ENCODE data around the gene IFIT1.

Gene IFIT1

DNA sequence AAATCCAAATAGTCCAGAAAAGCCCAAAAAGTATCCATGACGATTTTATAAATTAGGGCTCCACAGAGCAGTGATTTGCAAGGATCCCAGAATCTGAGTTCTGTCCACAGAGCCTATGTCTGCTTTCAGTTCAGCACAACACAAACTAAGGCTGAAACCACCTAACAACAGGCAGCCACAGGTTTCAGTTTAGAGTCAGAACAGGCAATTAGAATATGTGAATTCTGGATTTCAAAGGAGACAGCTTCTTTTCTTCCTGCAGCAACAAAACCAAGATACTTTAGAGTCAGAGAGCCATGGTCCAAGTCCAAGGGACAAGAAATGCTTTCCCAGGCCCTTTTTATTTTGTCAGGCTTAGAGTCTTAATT is 41.0 kb upstream of the IFIT1 start:
- no peaks in the 10 kb centered on the region for H3K36me3 ChIP-seq (ENCODE audit: control insufficient read depth, insufficient read depth, low read length)
- H3K9me3 ChIP-seq (ENCODE audit: control insufficient read depth, low read length) = no peaks in the 10 kb centered on the region
- peaks cover 20% of the 10 kb centered on the region for H3K4me1 ChIP-seq (ENCODE audit: control insufficient read depth, insufficient read depth, low read length)
- H3K27ac ChIP-seq (ENCODE audit: insufficient read depth, low read depth, low read length, poor library complexity, severe bottlenecking) = no peak overlapping the region
- 82 to 89% methylated on average over 1 of the region's 1 CpG for WGBS, 2 experiments
- no peak overlapping the region for H3K4me3 ChIP-seq (ENCODE audit: insufficient read depth, low read depth, low read length)
- no peaks in the 10 kb centered on the region for H3K27me3 ChIP-seq (ENCODE audit: control insufficient read depth, insufficient read depth, low read length, poor library complexity, severe bottlenecking)

DNA sequence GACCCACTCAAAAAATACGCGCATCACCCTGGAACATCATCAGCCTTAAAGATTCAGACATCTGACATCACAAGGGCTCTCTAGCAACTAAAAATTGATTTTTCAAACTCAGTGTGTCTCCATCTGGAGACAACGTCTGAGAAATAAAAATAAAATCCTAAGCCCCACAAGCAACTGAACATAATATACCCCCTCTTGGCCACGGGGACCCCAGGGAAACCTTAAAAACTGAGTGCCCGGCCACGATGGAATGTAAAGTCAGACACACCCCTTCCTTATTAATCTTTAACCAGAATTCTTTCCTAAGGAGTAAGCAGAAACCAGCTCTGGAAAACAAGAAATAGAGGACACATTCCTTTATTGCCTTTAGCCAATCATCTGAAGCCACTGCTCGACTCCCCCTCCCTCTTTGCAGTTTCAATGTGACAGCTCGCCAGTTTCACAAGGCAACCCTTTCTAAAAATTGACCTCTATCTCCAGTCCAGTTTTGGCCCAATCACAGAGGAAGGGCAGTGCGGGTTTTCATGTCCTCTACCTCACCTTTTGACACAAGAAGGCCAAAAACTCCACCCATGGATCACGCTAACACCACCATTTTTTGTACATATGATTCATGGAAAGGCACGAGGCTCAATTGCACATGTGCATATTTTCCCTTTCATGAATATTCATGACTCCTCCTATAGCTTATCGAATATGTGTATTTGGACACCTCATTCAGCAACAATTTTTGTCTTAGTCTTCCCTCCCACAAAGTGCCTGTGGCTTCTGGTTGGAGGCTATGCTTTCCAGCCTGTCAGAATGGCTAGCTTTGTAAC is 40.4 kb upstream of the IFIT1 start:
- H3K4me3 ChIP-seq (ENCODE audit: insufficient read depth, low read depth, low read length) = no peak overlapping the region
- H3K36me3 ChIP-seq (ENCODE audit: control insufficient read depth, insufficient read depth, low read length) = no peaks in the 10 kb centered on the region

DNA sequence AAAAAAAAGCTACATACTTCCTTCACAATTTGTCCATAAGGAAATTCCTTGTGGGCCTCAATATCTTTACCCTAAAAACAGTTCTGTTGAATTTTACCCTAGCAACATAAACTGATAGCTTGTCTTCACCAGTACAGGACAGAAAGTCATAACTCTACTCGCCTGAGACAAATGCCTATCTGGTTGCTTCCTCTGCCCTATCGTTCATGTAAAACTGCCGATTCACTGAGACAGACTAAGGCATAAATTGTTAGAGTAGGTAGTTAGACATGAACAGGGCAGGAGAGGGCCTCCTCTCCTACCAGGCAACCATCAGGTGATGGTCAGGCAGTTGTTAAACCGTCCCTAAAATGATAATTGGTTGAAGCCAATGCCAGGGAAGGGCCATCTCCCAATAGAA is 39.6 kb upstream of the IFIT1 start:
- Histone ChIP-seq H3K27ac (ENCODE audit: insufficient read depth, low read depth, low read length, poor library complexity, severe bottlenecking) (no peak overlapping the region), H3K4me3 (ENCODE audit: insufficient read depth, low read depth, low read length) (no peak overlapping the region), H3K27me3 (ENCODE audit: control insufficient read depth, insufficient read depth, low read length, poor library complexity, severe bottlenecking) (no peaks in the 10 kb centered on the region), H3K9me3 (ENCODE audit: control insufficient read depth, low read length) (no peaks in the 10 kb centered on the region), H3K36me3 (ENCODE audit: control insufficient read depth, insufficient read depth, low read length) (no peaks in the 10 kb centered on the region), H3K4me1 (ENCODE audit: control insufficient read depth, insufficient read depth, low read length) (peaks cover 10% of the 10 kb centered on the region)
- 94 to 96% methylated on average over 4 of the region's 4 CpGs for WGBS, 2 experiments

More for the DNA sequence above, 40.4 kb upstream of the IFIT1 start:
- peaks cover 14% of the 10 kb centered on the region for H3K4me1 ChIP-seq (ENCODE audit: control insufficient read depth, insufficient read depth, low read length)
- H3K27ac ChIP-seq (ENCODE audit: insufficient read depth, low read depth, low read length, poor library complexity, severe bottlenecking) = no peak overlapping the region
- no peaks in the 10 kb centered on the region for H3K9me3 ChIP-seq (ENCODE audit: control insufficient read depth, low read length)
- 84 to 85% methylated on average over 12 of the region's 12 CpGs for WGBS, 2 experiments
- no peaks in the 10 kb centered on the region for H3K27me3 ChIP-seq (ENCODE audit: control insufficient read depth, insufficient read depth, low read length, poor library complexity, severe bottlenecking)

DNA sequence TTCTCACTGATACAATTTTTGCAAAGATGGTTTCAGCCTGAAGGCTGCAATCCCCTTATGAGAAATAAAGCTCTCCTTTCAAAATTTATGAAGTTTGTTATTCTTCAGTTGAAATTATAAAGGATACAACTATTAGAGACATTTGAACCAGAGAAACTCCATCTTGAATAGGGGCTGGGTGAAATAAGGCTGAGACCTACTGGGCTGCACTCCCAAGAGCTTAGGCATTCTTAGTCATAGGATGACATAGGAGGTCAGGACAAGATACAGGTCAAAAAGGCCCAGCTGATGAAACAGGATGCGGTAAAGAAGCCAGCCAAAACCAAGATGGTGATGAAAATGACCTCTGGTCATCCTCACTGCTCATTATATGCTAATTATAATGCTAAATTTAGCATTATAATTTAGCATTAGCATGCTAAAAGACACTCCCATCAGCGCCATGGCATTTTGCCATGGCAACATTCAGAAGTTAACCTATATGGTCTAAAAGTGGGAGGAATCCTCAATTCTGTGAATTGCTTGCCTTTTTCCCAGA is 37.0 kb upstream of the IFIT1 start:
- no peaks in the 10 kb centered on the region for H3K36me3 ChIP-seq (ENCODE audit: control insufficient read depth, insufficient read depth, low read length)
- no peak overlapping the region for H3K4me3 ChIP-seq (ENCODE audit: insufficient read depth, low read depth, low read length)
- no peaks in the 10 kb centered on the region for H3K9me3 ChIP-seq (ENCODE audit: control insufficient read depth, low read length)
- 91 to 100% methylated on average over 2 of the region's 2 CpGs for WGBS, 2 experiments
- H3K27me3 ChIP-seq (ENCODE audit: control insufficient read depth, insufficient read depth, low read length, poor library complexity, severe bottlenecking) = no peaks in the 10 kb centered on the region
- H3K27ac ChIP-seq (ENCODE audit: insufficient read depth, low read depth, low read length, poor library complexity, severe bottlenecking) = no peak overlapping the region
- H3K4me1 ChIP-seq (ENCODE audit: control insufficient read depth, insufficient read depth, low read length) = no peaks in the 10 kb centered on the region

DNA sequence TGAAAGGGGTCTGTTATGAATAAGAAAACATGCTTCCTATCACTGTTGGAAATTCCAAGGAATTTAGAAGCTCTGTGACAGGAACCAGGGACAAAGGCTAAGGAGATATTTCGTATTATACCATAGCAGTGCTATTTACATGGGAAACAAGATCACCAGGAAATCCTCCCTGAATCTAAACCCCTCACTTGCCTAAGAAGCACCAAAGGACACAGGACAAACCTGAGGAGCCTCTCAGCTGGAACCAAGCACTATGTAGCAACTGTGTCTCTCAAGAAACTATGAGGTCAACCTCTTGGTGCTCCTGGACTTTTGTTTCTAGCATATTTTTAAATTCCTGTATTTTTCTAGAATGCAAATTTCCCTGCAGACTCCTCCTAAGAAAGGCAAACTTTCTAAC is 35.3 kb upstream of the IFIT1 start:
- no peaks in the 10 kb centered on the region for H3K36me3 ChIP-seq (ENCODE audit: control insufficient read depth, insufficient read depth, low read length)
- no peaks in the 10 kb centered on the region for H3K4me1 ChIP-seq (ENCODE audit: control insufficient read depth, insufficient read depth, low read length)
- no peaks in the 10 kb centered on the region for H3K27me3 ChIP-seq (ENCODE audit: control insufficient read depth, insufficient read depth, low read length, poor library complexity, severe bottlenecking)
- WGBS, 2 experiments = 83 to 87% methylated on average over 1 of the region's 1 CpG
- H3K27ac ChIP-seq (ENCODE audit: insufficient read depth, low read depth, low read length, poor library complexity, severe bottlenecking) = no peak overlapping the region
- no peak overlapping the region for H3K4me3 ChIP-seq (ENCODE audit: insufficient read depth, low read depth, low read length)
- H3K9me3 ChIP-seq (ENCODE audit: control insufficient read depth, low read length) = no peaks in the 10 kb centered on the region

DNA sequence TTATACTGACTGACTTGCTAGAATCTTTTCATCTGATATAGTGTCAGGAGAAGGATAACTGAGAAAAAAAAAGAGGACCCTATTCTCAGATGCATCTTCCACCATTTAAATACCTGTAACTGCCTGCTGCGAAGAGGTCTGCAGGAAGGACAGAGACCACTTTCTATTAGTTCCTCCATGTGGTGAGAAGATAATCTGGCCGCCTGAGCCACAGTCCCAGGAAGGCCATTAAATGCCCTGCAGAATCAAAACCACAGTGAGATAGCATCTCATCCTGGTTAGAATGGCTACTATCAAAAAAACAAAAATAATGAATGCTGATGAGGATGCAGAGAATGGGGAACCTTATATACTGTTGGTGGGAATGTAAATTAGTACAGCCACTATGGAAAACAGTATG is 34.4 kb upstream of the IFIT1 start:
- H3K4me3 ChIP-seq (ENCODE audit: insufficient read depth, low read depth, low read length) = no peak overlapping the region
- H3K36me3 ChIP-seq (ENCODE audit: control insufficient read depth, insufficient read depth, low read length) = no peaks in the 10 kb centered on the region
- no peaks in the 10 kb centered on the region for H3K9me3 ChIP-seq (ENCODE audit: control insufficient read depth, low read length)
- H3K4me1 ChIP-seq (ENCODE audit: control insufficient read depth, insufficient read depth, low read length) = no peaks in the 10 kb centered on the region
- no peaks in the 10 kb centered on the region for H3K27me3 ChIP-seq (ENCODE audit: control insufficient read depth, insufficient read depth, low read length, poor library complexity, severe bottlenecking)
- no peak overlapping the region for H3K27ac ChIP-seq (ENCODE audit: insufficient read depth, low read depth, low read length, poor library complexity, severe bottlenecking)
- 89 to 93% methylated on average over 2 of the region's 2 CpGs for WGBS, 2 experiments

DNA sequence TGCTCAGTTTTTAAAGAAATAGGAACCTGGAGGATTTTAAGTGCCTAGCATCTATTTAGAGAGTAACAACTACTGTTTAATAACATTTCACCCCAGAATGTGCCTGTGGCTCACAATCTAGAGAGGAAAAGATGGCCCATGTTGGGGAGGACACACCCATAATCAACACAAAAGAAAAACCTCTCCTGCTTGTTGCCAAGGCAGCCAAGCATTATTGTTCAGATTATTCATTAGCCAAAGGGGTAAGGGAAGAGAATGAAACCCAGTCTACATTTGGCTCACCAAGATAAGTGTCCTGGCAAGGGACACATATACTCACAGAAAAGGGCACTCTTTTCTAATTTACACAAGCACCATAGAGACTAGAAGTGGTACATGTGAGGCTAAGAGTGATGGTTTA is 32.3 kb upstream of the IFIT1 start:
- Histone ChIP-seq H3K4me1 (ENCODE audit: control insufficient read depth, insufficient read depth, low read length) (no peaks in the 10 kb centered on the region), H3K27me3 (ENCODE audit: control insufficient read depth, insufficient read depth, low read length, poor library complexity, severe bottlenecking) (no peaks in the 10 kb centered on the region), H3K9me3 (ENCODE audit: control insufficient read depth, low read length) (no peaks in the 10 kb centered on the region), H3K4me3 (ENCODE audit: insufficient read depth, low read depth, low read length) (no peak overlapping the region), H3K36me3 (ENCODE audit: control insufficient read depth, insufficient read depth, low read length) (no peaks in the 10 kb centered on the region), H3K27ac (ENCODE audit: insufficient read depth, low read depth, low read length, poor library complexity, severe bottlenecking) (no peak overlapping the region)

DNA sequence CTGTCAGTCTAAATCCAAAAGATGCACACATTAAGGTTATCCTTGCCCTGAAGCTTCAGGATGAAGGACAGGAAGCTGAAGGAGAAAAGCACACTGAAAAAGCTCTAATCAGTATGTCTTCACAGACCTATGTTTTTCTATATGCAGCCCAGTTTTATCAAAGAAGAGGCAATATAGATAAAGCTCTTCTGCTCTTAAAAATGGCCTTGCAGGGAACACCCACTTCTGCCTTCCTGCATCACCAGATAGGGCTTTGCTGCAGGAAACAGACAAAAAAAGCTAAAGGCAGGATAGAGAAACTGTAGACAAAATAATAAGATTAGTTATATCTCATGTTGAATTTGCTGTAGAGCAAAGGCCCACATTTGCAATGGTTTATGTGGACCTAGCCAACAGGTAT is 29.5 kb upstream of the IFIT1 start:
- Histone ChIP-seq H3K4me3 (ENCODE audit: insufficient read depth, low read depth, low read length) (no peak overlapping the region), H3K9me3 (ENCODE audit: control insufficient read depth, low read length) (no peaks in the 10 kb centered on the region)

DNA sequence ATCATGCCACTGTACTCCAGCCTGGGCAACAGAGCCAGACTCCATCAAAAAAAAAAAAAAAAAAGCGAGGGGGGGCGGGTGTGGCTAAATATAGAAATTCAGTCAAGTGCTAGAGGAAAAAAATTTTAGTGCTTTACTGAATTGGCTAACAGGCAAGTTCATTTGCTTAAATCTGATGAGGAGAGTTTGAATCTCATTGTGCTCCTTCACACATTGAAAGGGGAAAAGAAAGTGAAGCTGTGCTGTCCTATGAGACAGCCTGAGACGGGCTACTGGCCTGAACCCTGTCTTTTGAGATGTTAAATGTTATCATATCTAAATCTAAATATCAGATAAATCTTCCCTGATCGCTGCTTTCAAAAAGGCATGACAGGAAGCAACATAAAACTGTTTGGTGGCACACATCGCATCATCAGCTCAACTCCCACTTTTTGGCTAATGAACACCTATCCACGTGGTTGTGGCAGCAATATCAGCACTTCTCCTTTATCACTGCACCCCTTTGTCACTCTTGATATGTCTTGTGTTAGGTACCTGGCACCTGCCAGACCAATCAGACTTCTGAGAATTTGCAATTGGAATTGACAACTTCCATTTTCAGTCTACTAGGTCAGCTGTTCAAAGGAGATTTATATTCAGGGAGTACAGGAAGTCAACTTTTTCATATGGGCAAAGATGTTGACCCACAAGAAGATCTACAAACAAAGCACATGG is 28.5 kb upstream of the IFIT1 start:
- Histone ChIP-seq H3K4me3 (ENCODE audit: insufficient read depth, low read depth, low read length) (no peak overlapping the region), H3K4me1 (ENCODE audit: control insufficient read depth, insufficient read depth, low read length) (peaks cover 5% of the 10 kb centered on the region), H3K9me3 (ENCODE audit: control insufficient read depth, low read length) (no peaks in the 10 kb centered on the region), H3K27me3 (ENCODE audit: control insufficient read depth, insufficient read depth, low read length, poor library complexity, severe bottlenecking) (no peaks in the 10 kb centered on the region), H3K36me3 (ENCODE audit: control insufficient read depth, insufficient read depth, low read length) (no peaks in the 10 kb centered on the region), H3K27ac (ENCODE audit: insufficient read depth, low read depth, low read length, poor library complexity, severe bottlenecking) (no peak overlapping the region)
- 91 to 92% methylated on average over 4 to 6 of the region's 6 CpGs for WGBS, 2 experiments

More for the DNA sequence above, 29.5 kb upstream of the IFIT1 start:
- Histone ChIP-seq H3K27ac (ENCODE audit: insufficient read depth, low read depth, low read length, poor library complexity, severe bottlenecking) (no peak overlapping the region), H3K27me3 (ENCODE audit: control insufficient read depth, insufficient read depth, low read length, poor library complexity, severe bottlenecking) (no peaks in the 10 kb centered on the region), H3K4me1 (ENCODE audit: control insufficient read depth, insufficient read depth, low read length) (peaks cover 5% of the 10 kb centered on the region), H3K36me3 (ENCODE audit: control insufficient read depth, insufficient read depth, low read length) (no peaks in the 10 kb centered on the region)

DNA sequence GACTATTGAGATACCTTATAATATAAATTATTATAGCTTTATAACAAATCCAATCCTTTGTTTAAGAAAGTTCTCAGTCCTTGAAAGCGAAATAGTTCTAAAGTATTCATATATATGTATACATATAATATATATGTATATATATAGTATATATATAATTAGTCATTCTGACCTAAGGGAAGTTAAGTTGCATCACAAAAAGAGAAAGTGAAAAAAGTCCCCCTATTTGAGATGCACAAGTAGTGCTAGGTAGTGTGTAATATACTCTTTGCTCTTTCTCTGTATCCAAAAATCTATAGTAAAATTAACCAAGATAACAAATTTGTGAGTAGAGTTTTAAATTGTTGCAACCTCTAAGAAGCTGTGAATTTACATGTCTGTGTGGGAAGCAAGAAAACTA is 27.9 kb upstream of the IFIT1 start:
- Histone ChIP-seq H3K9me3 (ENCODE audit: control insufficient read depth, low read length) (no peaks in the 10 kb centered on the region), H3K36me3 (ENCODE audit: control insufficient read depth, insufficient read depth, low read length) (no peaks in the 10 kb centered on the region), H3K27me3 (ENCODE audit: control insufficient read depth, insufficient read depth, low read length, poor library complexity, severe bottlenecking) (no peaks in the 10 kb centered on the region), H3K27ac (ENCODE audit: insufficient read depth, low read depth, low read length, poor library complexity, severe bottlenecking) (no peak overlapping the region), H3K4me3 (ENCODE audit: insufficient read depth, low read depth, low read length) (no peak overlapping the region), H3K4me1 (ENCODE audit: control insufficient read depth, insufficient read depth, low read length) (peaks cover 5% of the 10 kb centered on the region)
- WGBS, 2 experiments = no CpG with 5 or more reads among the region's 1 CpG

All from ectodermal cell (in vitro differentiated cells).